IMR-90 (cell line): ENCODE results near the gene MACF1. TPM values are rescaled to one million over a fixed set of nuclear protein-coding genes. Genes with fewer than 3 reads are reported as not detected.

ENCODE experiments used
- ATAC-seq: fragments of 200-7000 bp; cut with Tn5 transposase; 2 replicates; pipeline ENCODE4 v1.9.1; 2020; ENCODE audit warnings: low read depth, mild to moderate bottlenecking, moderate library complexity
- BruUV-seq: library from RNA; stranded (reverse); fragments of 400-500 nt; replicated peaks from 2 replicates; lab custom pipeline; 2021; lab: Mats Ljungman, UMichigan
- CTCF ChIA-PET: fragments of 300-600 bp; formaldehyde crosslinking; extraction: SDS; loops from one replicate; lab custom pipeline; 2021; ENCODE audit warnings: antibody characterized with exemption; lab: Yijun Ruan, JAX
- POLR2A ChIA-PET: fragments of 300-600 bp; sonication (Branson Sonifier 250); formaldehyde crosslinking; loops from one replicate; lab custom pipeline; 2022; ENCODE audit warnings: antibody characterized with exemption; ENCODE audit not compliant: unreplicated experiment; lab: Charles Lee
- DNase-seq: peaks from one replicate; pipeline ENCODE4 v3.0.0; 2013
- H2AFZ ChIP-seq: replicated peaks from 2 replicates; pipeline ENCODE3; 2013; ENCODE audit warnings: low read length, mild to moderate bottlenecking; ENCODE audit not compliant: poor library complexity
- H2AK5ac ChIP-seq: 2 replicates; pipeline ENCODE4 v1.6.1; 2013; ENCODE audit warnings: low read depth, low read length, inconsistent platforms
- H2AK9ac ChIP-seq: replicated peaks from 2 replicates; pipeline ENCODE3; 2013; ENCODE audit warnings: mild to moderate bottlenecking, low read depth, low read length, moderate library complexity; ENCODE audit not compliant: poor library complexity
- H2BK120ac ChIP-seq: 2 replicates; pipeline ENCODE4 v1.6.1; 2013; ENCODE audit warnings: low read depth, low read length, inconsistent platforms
- H2BK15ac ChIP-seq: 3 replicates; pipeline ENCODE4 v1.6.1; 2013; ENCODE audit warnings: low read depth, low read length, inconsistent platforms
- H2BK20ac ChIP-seq: 2 replicates; pipeline ENCODE4 v1.6.1; 2013; ENCODE audit warnings: low read depth, mild to moderate bottlenecking, inconsistent platforms, low read length, moderate library complexity
- H2BK5ac ChIP-seq: 2 replicates; pipeline ENCODE4 v1.6.1; 2013; ENCODE audit warnings: mild to moderate bottlenecking, low read depth, low read length, inconsistent platforms; ENCODE audit not compliant: poor library complexity, severe bottlenecking
- H3K14ac ChIP-seq: replicated peaks from 2 replicates; pipeline ENCODE4 v1.6.1; 2013; ENCODE audit warnings: low read depth, low read length, inconsistent platforms
- H3K18ac ChIP-seq: 2 replicates; pipeline ENCODE4 v1.6.1; 2013; ENCODE audit warnings: low read depth, low read length, control low read depth
- H3K23ac ChIP-seq: 2 replicates; pipeline ENCODE4 v1.6.1; 2013; ENCODE audit warnings: low read depth, low read length, inconsistent platforms
- H3K27ac ChIP-seq: 2 replicates; pipeline ENCODE4 v1.5.1; 2013; ENCODE audit warnings: mild to moderate bottlenecking, control low read depth, low read length; ENCODE audit not compliant: insufficient read depth
- H3K27me3 ChIP-seq: 2 replicates; pipeline ENCODE4 v1.6.1; 2013; ENCODE audit warnings: low read length; ENCODE audit not compliant: control insufficient read depth, insufficient read depth
- H3K36me3 ChIP-seq: 2 replicates; pipeline ENCODE4 v1.6.1; 2013; ENCODE audit warnings: low read length, mixed read lengths; ENCODE audit not compliant: control insufficient read depth, insufficient read depth
- H3K4ac ChIP-seq: 2 replicates; pipeline ENCODE4 v1.6.1; 2013; ENCODE audit warnings: low read depth, low read length, inconsistent platforms
- H3K4me1 ChIP-seq: 2 replicates; pipeline ENCODE4 v1.6.1; 2013; ENCODE audit warnings: low read length, mixed read lengths; ENCODE audit not compliant: control insufficient read depth, insufficient read depth
- H3K4me2 ChIP-seq: 2 replicates; pipeline ENCODE4 v1.6.1; 2013; ENCODE audit warnings: low read depth, mild to moderate bottlenecking, control low read depth, low read length, moderate library complexity
- H3K4me3 ChIP-seq: 2 replicates; pipeline ENCODE4 v1.5.1; 2013; ENCODE audit warnings: low read depth, mild to moderate bottlenecking, control low read depth, low read length, moderate library complexity; ENCODE audit not compliant: insufficient read depth
- H3K56ac ChIP-seq: 2 replicates; pipeline ENCODE4 v1.6.1; 2013; ENCODE audit warnings: low read length, inconsistent platforms; ENCODE audit not compliant: insufficient read depth; ENCODE audit errors: extremely low read depth
- H3K79me1 ChIP-seq, 2 experiments: 2 replicates each; pipeline ENCODE4 v1.6.1; 2013; ENCODE audit warnings: low read length in 2 of 2, inconsistent platforms in 1 of 2, low read depth in 1 of 2
- H3K9ac ChIP-seq: 2 replicates; pipeline ENCODE4 v1.6.1; 2013; ENCODE audit warnings: low read depth, low read length, control low read depth
- H3K9me1 ChIP-seq: 2 replicates; pipeline ENCODE4 v1.6.1; 2013; ENCODE audit warnings: low read length, inconsistent platforms; ENCODE audit not compliant: insufficient read depth
- H3K9me3 ChIP-seq: 2 replicates; pipeline ENCODE4 v1.6.1; 2013; ENCODE audit warnings: low read length; ENCODE audit not compliant: control insufficient read depth, insufficient read depth
- H4K20me1 ChIP-seq: 2 replicates; pipeline ENCODE4 v1.6.1; 2013; ENCODE audit warnings: low read length, inconsistent platforms; ENCODE audit not compliant: insufficient read depth
- H4K5ac ChIP-seq: 2 replicates; pipeline ENCODE4 v1.6.1; 2013; ENCODE audit warnings: mild to moderate bottlenecking, low read depth, low read length, control low read depth
- H4K8ac ChIP-seq, 2 experiments: 2 replicates each; pipeline ENCODE4 v1.6.1; 2013; ENCODE audit warnings: low read depth in 2 of 2, low read length in 2 of 2, control low read depth in 1 of 2, inconsistent platforms in 1 of 2
- H4K91ac ChIP-seq: 2 replicates; pipeline ENCODE4 v1.6.1; 2013; ENCODE audit warnings: low read depth, low read length, inconsistent platforms; ENCODE audit not compliant: insufficient read depth
- CEBPB ChIP-seq: IDR thresholded peaks from 2 replicates; pipeline ENCODE4 v1.6.1; 2012; ENCODE audit warnings: low read depth, low read length, improper control_type of control experiment
- RCOR1 ChIP-seq: IDR thresholded peaks from 2 replicates; pipeline ENCODE4 v1.6.1; 2012; ENCODE audit warnings: mild to moderate bottlenecking, low read length, improper control_type of control experiment; ENCODE audit not compliant: insufficient replicate concordance
- WGBS, 2 experiments: methylation state at CpG; one replicate each; pipeline versions ENCODE4 v1.1.5 to v1.1.7; 2013; ENCODE audit warnings: missing lambda C conversion rate in 2 of 2; ENCODE audit not compliant: insufficient read length in 1 of 2; ENCODE audit errors: extremely low coverage in 2 of 2; 5-methylcytosine and 5-hydroxymethylcytosine counted together
- dilution Hi-C: fragments of 300-500 bp; cut with HindIII; formaldehyde crosslinking; loops from one replicate; pipeline ENCODE4 v1.14.3; 2018; ENCODE audit warnings: low sequenced_read_pairs; ENCODE audit not compliant: unreplicated experiment
- in situ Hi-C: fragments of 300-500 bp; cut with MboI; formaldehyde crosslinking; loops from 3 replicates; pipeline ENCODE4 v1.14.3; 2019; ENCODE audit warnings: low sequenced_read_pairs, inconsistent platforms, mixed read lengths
- intact Hi-C: fragments of 100-400 bp; cut with micrococcal nuclease; formaldehyde crosslinking; loops from 2 replicates; pipeline ENCODE4 v1.10.0; 2022
- polyA plus RNA-seq, 3 experiments: library from polyadenylated mRNA; depleted of rRNA; stranded (reverse); fragments of >200 nt; gene quantifications; 2 replicates each; pipeline ENCODE4 v1.2.3, GENCODE V29; 2012; ENCODE audit warnings: low replicate concordance in 1 of 3
- total RNA-seq: library from RNA; depleted of rRNA; stranded (reverse); fragments of >200 nt; gene quantifications from 2 replicates; pipeline ENCODE4 v1.2.3, GENCODE V29; 2012

MACF1 gene
- total and polyA plus RNA-seq, 2 of the 4 experiments (the other 2 are of a cell fraction), result 67.6 to 369 TPM

- no peak for DNase-seq
- Histone ChIP-seq H3K9ac (no peak overlapping the region), H2AK5ac (no peak overlapping the region), H3K14ac (no peak overlapping the region), H3K27ac (no peak overlapping the region), H3K36me3 (no peaks in the 10 kb centered on the region), H2AK9ac (peak overlapping the region; percentile 77), H3K18ac (no peak overlapping the region), H3K79me1 (no peaks in the 10 kb centered on the region), H4K8ac (no peak overlapping the region), H3K23ac (no peak overlapping the region), H3K4me2 (no peak overlapping the region), H3K4me3 (no peak overlapping the region), H3K27me3 (peaks cover 3% of the 10 kb centered on the region; the same call in 1 of the 2 replicates), H2BK15ac (no peak overlapping the region), H2BK120ac (no peak overlapping the region), H4K20me1 (no peaks in the 10 kb centered on the region), H3K56ac (no peak overlapping the region), H3K9me3 (no peaks in the 10 kb centered on the region), H4K5ac (no peak overlapping the region), H3K4me1 (no peaks in the 10 kb centered on the region; the same call in 1 of the 2 replicates), H2BK20ac (no peak overlapping the region), H2BK5ac (no peak overlapping the region), H4K91ac (no peak overlapping the region), H3K4ac (no peak overlapping the region), H3K9me1 (no peaks in the 10 kb centered on the region), H2AFZ (peak overlapping the region; percentile 13)
- CTCF ChIA-PET, result interaction anchor here (0.6 kb wide), 1 partner anchor 30 kb away, joined by 4 read pairs; no protein-coding TSS in a partner anchor
- no peak for ATAC-seq
- intact Hi-C loops, result no loop called here
- in situ Hi-C loops, result loop anchor here (10.0 kb wide), 1 partner anchor 207 kb away; no protein-coding TSS in a partner anchor
- dilution Hi-C loops, result no loop called here
- 100% methylated on average over 2 of the region's 6 CpGs; no CpG with 5 or more reads in 1 of the 2 experiments for WGBS, 2 experiments
- POLR2A ChIA-PET, result no interaction called here
- no TSS peak for BruUV-seq
- TF ChIP-seq CEBPB (no peak), RCOR1 (no peak)
Measured at GRCh38 chr1:39508266-39508665, 303.8 kb downstream of the MACF1 start.
